H9 (cell line): ENCODE data around the gene KBTBD6. TPM values are rescaled to one million over a fixed set of nuclear protein-coding genes. Genes with fewer than 3 reads are reported as not detected.

Experiments used
- DNase-seq: peaks from one replicate; pipeline ENCODE4 v3.0.0-alpha.2; 2017
- H2AFZ ChIP-seq: one replicate; pipeline ENCODE4 v1.6.1; 2013; ENCODE audit warnings: mild to moderate bottlenecking, low read length, control low read depth, moderate library complexity
- H2AK5ac ChIP-seq: 2 replicates; pipeline ENCODE4 v1.6.1; 2013; ENCODE audit warnings: low read length, control low read depth, mixed read lengths; ENCODE audit not compliant: insufficient read length
- H2BK120ac ChIP-seq: one replicate; pipeline ENCODE4 v1.6.1; 2013; ENCODE audit warnings: low read depth, mild to moderate bottlenecking, low read length, control low read depth, inconsistent platforms; ENCODE audit not compliant: poor library complexity, severe bottlenecking
- H2BK12ac ChIP-seq: 2 replicates; pipeline ENCODE4 v1.6.1; 2013; ENCODE audit warnings: low read length, control low read depth, mixed read lengths, low read depth; ENCODE audit not compliant: insufficient read length
- H2BK15ac ChIP-seq: 2 replicates; pipeline ENCODE4 v1.6.1; 2013; ENCODE audit warnings: low read depth, low read length, control low read depth
- H2BK20ac ChIP-seq: one replicate; pipeline ENCODE4 v1.6.1; 2013; ENCODE audit warnings: low read depth, mild to moderate bottlenecking, low read length, control low read depth, inconsistent platforms; ENCODE audit not compliant: poor library complexity, severe bottlenecking
- H2BK5ac ChIP-seq: 2 replicates; pipeline ENCODE4 v1.6.1; 2013; ENCODE audit warnings: low read length, control low read depth, mixed read lengths; ENCODE audit not compliant: insufficient read length
- H3K14ac ChIP-seq: 2 replicates; pipeline ENCODE4 v1.6.1; 2013; ENCODE audit warnings: low read length, control low read depth; ENCODE audit not compliant: insufficient read depth
- H3K18ac ChIP-seq: 2 replicates; pipeline ENCODE4 v1.6.1; 2013; ENCODE audit warnings: low read depth, mild to moderate bottlenecking, mixed read lengths, low read length, control low read depth; ENCODE audit not compliant: insufficient read length
- H3K23ac ChIP-seq: 2 replicates; pipeline ENCODE4 v1.6.1; 2013; ENCODE audit warnings: low read length, control low read depth, mixed read lengths, low read depth; ENCODE audit not compliant: insufficient read length
- H3K23me2 ChIP-seq: 2 replicates; pipeline ENCODE4 v1.6.1; 2013; ENCODE audit warnings: low read depth, mild to moderate bottlenecking, mixed read lengths, low read length, control low read depth; ENCODE audit not compliant: insufficient read length, poor library complexity, severe bottlenecking
- H3K27ac ChIP-seq: 2 replicates; pipeline ENCODE4 v1.5.1; 2013; ENCODE audit warnings: low read length, control low read depth, mixed read lengths, low read depth; ENCODE audit not compliant: insufficient read length
- H3K27me3 ChIP-seq: 2 replicates; pipeline ENCODE4 v1.6.1; 2013; ENCODE audit warnings: low read length, control low read depth, inconsistent platforms; ENCODE audit not compliant: insufficient read depth
- H3K4ac ChIP-seq: 2 replicates; pipeline ENCODE4 v1.6.1; 2013; ENCODE audit warnings: low read depth, mild to moderate bottlenecking, control low read depth, inconsistent platforms, low read length, moderate library complexity
- H3K4me1 ChIP-seq: 2 replicates; pipeline ENCODE4 v1.6.1; 2013; ENCODE audit warnings: low read length, control low read depth, inconsistent platforms; ENCODE audit not compliant: insufficient read depth
- H3K4me2 ChIP-seq: 2 replicates; pipeline ENCODE4 v1.6.1; 2013; ENCODE audit warnings: low read length, control low read depth, mixed read lengths; ENCODE audit not compliant: insufficient read length, insufficient read depth
- H3K56ac ChIP-seq: 2 replicates; pipeline ENCODE4 v1.6.1; 2013; ENCODE audit warnings: low read depth, mild to moderate bottlenecking, mixed read lengths, low read length, control low read depth; ENCODE audit not compliant: insufficient read length
- H3K79me1 ChIP-seq: 2 replicates; pipeline ENCODE4 v1.6.1; 2013; ENCODE audit warnings: low read depth, mild to moderate bottlenecking, moderate library complexity, low read length, control low read depth, inconsistent platforms; ENCODE audit not compliant: insufficient read depth, poor library complexity, severe bottlenecking
- H3K79me2 ChIP-seq: 2 replicates; pipeline ENCODE4 v1.6.1; 2013; ENCODE audit warnings: low read length, control low read depth, inconsistent platforms; ENCODE audit not compliant: insufficient read depth
- H3K9ac ChIP-seq: 2 replicates; pipeline ENCODE4 v1.6.1; 2013; ENCODE audit warnings: low read length, control low read depth, mixed read lengths; ENCODE audit not compliant: insufficient read length; ENCODE audit errors: extremely low read depth
- H3K9me3 ChIP-seq: one replicate; pipeline ENCODE4 v1.6.1; 2013; ENCODE audit warnings: low read depth, low read length, inconsistent platforms; ENCODE audit not compliant: control insufficient read depth
- H3T11ph ChIP-seq: one replicate; pipeline ENCODE4 v1.6.1; 2013; ENCODE audit warnings: mild to moderate bottlenecking, low read length, control low read depth, inconsistent platforms
- H4K20me1 ChIP-seq: one replicate; pipeline ENCODE4 v1.6.1; 2013; ENCODE audit not compliant: control insufficient read depth, insufficient read length, insufficient read depth
- H4K5ac ChIP-seq: 2 replicates; pipeline ENCODE4 v1.6.1; 2013; ENCODE audit warnings: low read depth, mild to moderate bottlenecking, mixed read lengths, low read length, control low read depth; ENCODE audit not compliant: insufficient read length
- H4K8ac ChIP-seq: replicated peaks from 2 replicates; pipeline ENCODE4 v1.6.1; 2013; ENCODE audit warnings: low read length, control low read depth, mixed read lengths, low read depth; ENCODE audit not compliant: insufficient read length
- H4K91ac ChIP-seq: 2 replicates; pipeline ENCODE4 v1.6.1; 2013; ENCODE audit warnings: low read depth, mild to moderate bottlenecking, moderate library complexity, mixed read lengths, low read length, control low read depth; ENCODE audit not compliant: insufficient read length
- H3K27ac Mint-ChIP-seq, 3 experiments: 2 replicates in 2 of 3; 3 replicates in 1 of 3; pipeline ENCODE4 v1.8.0; 2020 to 2021; ENCODE audit warnings: mixed read lengths in 3 of 3, mild to moderate bottlenecking in 1 of 3, moderate library complexity in 1 of 3
- H3K27me3 Mint-ChIP-seq: 2 replicates; pipeline ENCODE4 v1.8.0; 2021; ENCODE audit warnings: low read depth, mild to moderate bottlenecking, moderate library complexity, mixed read lengths
- H3K36me3 Mint-ChIP-seq, 3 experiments: 2 replicates in 2 of 3; 3 replicates in 1 of 3; pipeline ENCODE4 v1.8.0; 2020 to 2021; ENCODE audit warnings: low read depth in 3 of 3, mixed read lengths in 3 of 3; ENCODE audit not compliant: insufficient read depth in 1 of 3
- H3K4me1 Mint-ChIP-seq, 2 experiments: 2 replicates each; pipeline ENCODE4 v1.8.0; 2020; ENCODE audit warnings: mixed read lengths in 2 of 2
- H3K4me3 Mint-ChIP-seq, 2 experiments: 2 replicates in 1 of 2; 3 replicates in 1 of 2; pipeline ENCODE4 v1.8.0; 2020 to 2021; ENCODE audit warnings: mild to moderate bottlenecking in 2 of 2, mixed read lengths in 2 of 2, moderate library complexity in 1 of 2
- H3K9me3 Mint-ChIP-seq, 2 experiments: 2 replicates in 1 of 2; 3 replicates in 1 of 2; pipeline ENCODE4 v1.8.0; 2020; ENCODE audit warnings: mild to moderate bottlenecking in 2 of 2, mixed read lengths in 2 of 2, moderate library complexity in 1 of 2
- CTCF ChIP-seq: fragments of 200-600 bp; sonication (generic); conservative IDR thresholded peaks from 3 replicates; pipeline ENCODE4 v1.8.0; 2021; ENCODE audit warnings: antibody characterized with exemption, mild to moderate bottlenecking
- WGBS: extraction: QIAGEN DNeasy Blood & Tissue Kit; methylation state at CpG from one replicate; pipeline ENCODE4 v1.1.7; 2013; ENCODE audit warnings: missing lambda C conversion rate, low lambda C conversion rate, mixed read lengths; ENCODE audit not compliant: insufficient read length; ENCODE audit errors: extremely low coverage; 5-methylcytosine and 5-hydroxymethylcytosine counted together
- total RNA-seq: library from RNA; stranded (reverse); gene quantifications from 2 replicates; pipeline ENCODE4 v1.2.1, GENCODE V29; 2021

Gene KBTBD6
- total RNA-seq, 1 experiment from 2014 or later = 11.5 TPM

- no peak overlapping the region for H3K27ac ChIP-seq
- Mint-ChIP-seq H3K4me1 (peaks cover 4% of the 10 kb centered on the region in 2 experiments; a peak in 2 of 4 replicates), H3K27me3 (peaks cover 1% of the 10 kb centered on the region; the same call in 1 of the 2 replicates), H3K27ac (no peak overlapping the region), H3K9me3 (peaks cover 29 to 30% of the 10 kb centered on the region in 2 experiments), H3K36me3 (peaks cover 21 to 39% (median 36%) of the 10 kb centered on the region in 3 experiments), H3K4me3 (no peak overlapping the region)
- H4K8ac ChIP-seq = no peak overlapping the region
- no peak overlapping the region for H2BK120ac ChIP-seq
- TF ChIP-seq CTCF = no peak
- H2BK15ac ChIP-seq = no peak overlapping the region
- H3K9me3 ChIP-seq = peaks cover 9% of the 10 kb centered on the region
- H3K23me2 ChIP-seq = no peaks in the 10 kb centered on the region
- H2BK20ac ChIP-seq = no peak overlapping the region
- no peaks in the 10 kb centered on the region for H4K20me1 ChIP-seq
- H3K18ac ChIP-seq = no peak overlapping the region
- H4K91ac ChIP-seq = no peak overlapping the region
- no peak overlapping the region for H3K9ac ChIP-seq
- no peaks in the 10 kb centered on the region for H3K4me1 ChIP-seq
- DNase-seq = no peak
- H3K4me2 ChIP-seq = no peak overlapping the region
- no peaks in the 10 kb centered on the region for H3K79me2 ChIP-seq
- H2AFZ ChIP-seq = no peak overlapping the region
- H2BK5ac ChIP-seq = no peak overlapping the region
- WGBS = no CpG with 5 or more reads among the region's 2 CpGs
- no peak overlapping the region for H3K14ac ChIP-seq
- no peak overlapping the region for H2BK12ac ChIP-seq
- H3K79me1 ChIP-seq = no peaks in the 10 kb centered on the region
- H4K5ac ChIP-seq = no peak overlapping the region
- no peak overlapping the region for H2AK5ac ChIP-seq
- no peak overlapping the region for H3K56ac ChIP-seq
- no peak overlapping the region for H3K4ac ChIP-seq
- no peak overlapping the region for H3T11ph ChIP-seq
- no peaks in the 10 kb centered on the region for H3K27me3 ChIP-seq
- H3K23ac ChIP-seq = no peak overlapping the region
Observed at GRCh38 chr13:41144576-41144975, 12.0 kb upstream of the KBTBD6 start.
